HEK293 (cell line): ENCODE results near the gene ATF6.

Experiments
- CTCF ChIA-PET: fragments of 350-600 bp; formaldehyde crosslinking; extraction: SDS; loops from one replicate; lab custom pipeline; 2021; ENCODE audit warnings: antibody characterized with exemption; lab: Yijun Ruan, JAX
- POLR2A ChIA-PET: fragments of 300-600 bp; formaldehyde crosslinking; extraction: SDS; loops from one replicate; lab custom pipeline; 2020; ENCODE audit warnings: antibody characterized with exemption, inconsistent platforms; lab: Yijun Ruan, JAX
- H3K27ac ChIP-seq: fragments of 200-500 bp; sonication (Bioruptor generic); 2 replicates; pipeline ENCODE4 v1.5.1; 2014; ENCODE audit warnings: low read depth, low read length, control low read depth, inconsistent platforms; ENCODE audit errors: extremely low read depth
- H3K36me3 ChIP-seq, 2 experiments: fragments of 200-500 bp in 1 of 2; sonication (Bioruptor generic) in 1 of 2; 1 replicate in 1 of 2; 2 replicates in 1 of 2; pipeline ENCODE4 v1.5.1; 2014 to 2017; ENCODE audit warnings: inconsistent platforms in 2 of 2, low read length in 2 of 2; ENCODE audit not compliant: control insufficient read depth in 2 of 2, insufficient read depth in 1 of 2
- H3K4me1 ChIP-seq: fragments of 200-500 bp; sonication (Bioruptor generic); 2 replicates; pipeline ENCODE4 v1.5.1; 2014; ENCODE audit warnings: mild to moderate bottlenecking, low read length, inconsistent platforms; ENCODE audit not compliant: control insufficient read depth, insufficient read depth
- H3K4me3 ChIP-seq: 2 replicates; pipeline ENCODE4 v1.5.1; 2011; ENCODE audit warnings: low read depth, mild to moderate bottlenecking, control low read depth, low read length, moderate library complexity
- H3K9me3 ChIP-seq: fragments of 200-500 bp; sonication (Bioruptor generic); 2 replicates; pipeline ENCODE4 v1.5.1; 2014; ENCODE audit warnings: low read depth, low read length, inconsistent platforms; ENCODE audit not compliant: control insufficient read depth, insufficient read depth
- AEBP2 ChIP-seq: fragments of 450-650 bp; formaldehyde crosslinking; IDR thresholded peaks from 2 replicates; pipeline ENCODE4 v1.5.1; 2016; ENCODE audit warnings: missing biosample characterization, missing genetic modification characterization, borderline replicate concordance
- MZF1 ChIP-seq: fragments of 450-650 bp; formaldehyde crosslinking; IDR thresholded peaks from 2 replicates; pipeline ENCODE4 v1.5.1; 2017; ENCODE audit warnings: missing biosample characterization, missing genetic modification characterization, borderline replicate concordance
- PRDM10 ChIP-seq: fragments of 450-650 bp; formaldehyde crosslinking; IDR thresholded peaks from 2 replicates; pipeline ENCODE4 v1.5.1; 2016; ENCODE audit warnings: missing biosample characterization, missing genetic modification characterization
- REPIN1 ChIP-seq: fragments of 450-650 bp; formaldehyde crosslinking; IDR thresholded peaks from 2 replicates; pipeline ENCODE4 v1.5.1; 2017; ENCODE audit warnings: missing biosample characterization, missing genetic modification characterization, low read depth
- SCRT1 ChIP-seq: fragments of 450-650 bp; formaldehyde crosslinking; IDR thresholded peaks from 2 replicates; pipeline ENCODE4 v1.5.1; 2016; ENCODE audit warnings: missing biosample characterization, missing genetic modification characterization, borderline replicate concordance
- ZBTB10 ChIP-seq: fragments of 450-650 bp; formaldehyde crosslinking; IDR thresholded peaks from 2 replicates; pipeline ENCODE4 v1.5.1; 2016; ENCODE audit warnings: missing biosample characterization, missing genetic modification characterization
- ZBTB49 ChIP-seq: fragments of 450-650 bp; formaldehyde crosslinking; IDR thresholded peaks from 2 replicates; pipeline ENCODE4 v1.5.1; 2016; ENCODE audit warnings: missing biosample characterization, missing genetic modification characterization, low read depth
- ZFP69B ChIP-seq: fragments of 450-650 bp; formaldehyde crosslinking; IDR thresholded peaks from 2 replicates; pipeline ENCODE4 v1.5.1; 2016; ENCODE audit warnings: missing biosample characterization, missing genetic modification characterization
- ZNF114 ChIP-seq: fragments of 450-650 bp; formaldehyde crosslinking; IDR thresholded peaks from 2 replicates; pipeline ENCODE4 v1.5.0; 2017; ENCODE audit warnings: missing biosample characterization, missing genetic modification characterization
- ZNF26 ChIP-seq: fragments of 450-650 bp; formaldehyde crosslinking; IDR thresholded peaks from 2 replicates; pipeline ENCODE4 v1.5.1; 2016; ENCODE audit warnings: missing biosample characterization, missing genetic modification characterization
- ZNF280C ChIP-seq: fragments of 450-650 bp; formaldehyde crosslinking; IDR thresholded peaks from 2 replicates; pipeline ENCODE4 v1.5.1; 2016; ENCODE audit warnings: missing biosample characterization, missing genetic modification characterization
- ZNF426 ChIP-seq: fragments of 450-650 bp; formaldehyde crosslinking; IDR thresholded peaks from 2 replicates; pipeline ENCODE4 v1.5.1; 2017; ENCODE audit warnings: missing biosample characterization, missing genetic modification characterization, mild to moderate bottlenecking, inconsistent platforms, moderate library complexity
- ZNF501 ChIP-seq: fragments of 450-650 bp; formaldehyde crosslinking; IDR thresholded peaks from 2 replicates; pipeline ENCODE4 v1.5.1; 2016; ENCODE audit warnings: missing biosample characterization, missing genetic modification characterization
- ZNF530 ChIP-seq: fragments of 450-650 bp; formaldehyde crosslinking; IDR thresholded peaks from 2 replicates; pipeline ENCODE4 v1.5.1; 2016; ENCODE audit warnings: low read depth, missing biosample characterization, missing genetic modification characterization
- ZNF645 ChIP-seq: fragments of 450-650 bp; formaldehyde crosslinking; IDR thresholded peaks from 2 replicates; pipeline ENCODE4; 2016; ENCODE audit warnings: missing biosample characterization, missing genetic modification characterization

Gene ATF6

GRCh38 chr1:161919229-161919628 lies 153.1 kb downstream of the ATF6 start:
- ChIA-PET POLR2A (no interaction called here), CTCF (interaction anchor here (0.6 to 1.5 kb wide), 2 partner anchors 14 to 119 kb away, joined by 3 to 4 read pairs; no protein-coding TSS in a partner anchor)
- Histone ChIP-seq H3K4me3 (no peak overlapping the region), H3K36me3 (peaks cover 0 to 5% of the 10 kb centered on the region in 2 experiments; a peak in 1 of 3 replicates), H3K27ac (no peak overlapping the region), H3K4me1 (no peaks in the 10 kb centered on the region), H3K9me3 (no peaks in the 10 kb centered on the region)
- TF ChIP-seq ZNF114 (tag by site-specific recombination) = no peak
- no peak for TF ChIP-seq ZFP69B (tag by site-specific recombination)
- no peak for TF ChIP-seq ZNF280C (tag by site-specific recombination)
- no peak for TF ChIP-seq AEBP2 (tag by site-specific recombination)
- TF ChIP-seq ZNF426 (tag by site-specific recombination) = no peak
- TF ChIP-seq PRDM10 (tag by site-specific recombination) = no peak
- TF ChIP-seq ZNF26 (tag by site-specific recombination) = no peak
- TF ChIP-seq ZBTB49 (tag by site-specific recombination) = no peak
- no peak for TF ChIP-seq ZNF645
- TF ChIP-seq ZBTB10 (tag by site-specific recombination) = no peak
- no peak for TF ChIP-seq ZNF501 (tag by site-specific recombination)
- TF ChIP-seq MZF1 (tag by site-specific recombination) = no peak
- no peak for TF ChIP-seq ZNF530 (tag by site-specific recombination)
- TF ChIP-seq REPIN1 (tag by site-specific recombination) = no peak
- TF ChIP-seq SCRT1 (tag by site-specific recombination) = no peak
